Prostate gland (tissue), 2 donors: ENCODE results near the gene SGPL1. TPM values are rescaled to one million over a fixed set of nuclear protein-coding genes. Genes with fewer than 3 reads are reported as not detected.
A peak's percentile ranks its signal among the peaks of the same experiment; 100 is the strongest.

Experiments
- DNase-seq: peaks from one replicate; pipeline ENCODE4 v3.0.0-alpha.2; 2019; ENCODE audit warnings: low spot score
- H3K27ac ChIP-seq, 2 donors: fragments of 200-600 bp; sonication (generic); 2 replicates each; pipeline ENCODE4 v1.5.1; 2017 to 2019
- H3K27me3 ChIP-seq: fragments of 200-600 bp; sonication (generic); replicated peaks from 2 replicates; pipeline ENCODE4 v1.5.1; 2019; ENCODE audit not compliant: insufficient read depth
- H3K36me3 ChIP-seq, 2 donors: fragments of 200-600 bp; sonication (generic); 1 replicate in 1 of 2; 2 replicates in 1 of 2; pipeline versions ENCODE4 v1.5.1 to v1.8.1; 2017 to 2019
- H3K4me1 ChIP-seq: fragments of 200-600 bp; sonication (generic); replicated peaks from 2 replicates; pipeline ENCODE4 v1.5.1; 2019
- H3K4me3 ChIP-seq, 2 donors: fragments of 200-600 bp; sonication (generic); 2 replicates each; pipeline ENCODE4 v1.5.1; 2017 to 2019
- H3K9me3 ChIP-seq: fragments of 200-600 bp; sonication (generic); 2 replicates; pipeline ENCODE4 v1.5.1; 2017
- POLR2A ChIP-seq: fragments of 450-650 bp; IDR thresholded peaks from one replicate; pipeline ENCODE4 v1.6.1; 2016; ENCODE audit warnings: antibody characterized with exemption, mild to moderate bottlenecking
- POLR2AphosphoS5 ChIP-seq: sonication (generic); formaldehyde crosslinking; IDR thresholded peaks from one replicate; pipeline ENCODE4 v1.6.1; 2017; ENCODE audit warnings: antibody characterized with exemption
- WGBS: methylation state at CpG from one replicate; pipeline ENCODE4 v1.1.5; 2018; 5-methylcytosine and 5-hydroxymethylcytosine counted together
- intact Hi-C: fragments of 100-400 bp; cut with DNase I; formaldehyde crosslinking; loops from one replicate; pipeline ENCODE4 v1.14.2; 2022
- total RNA-seq, 2 donors: library from RNA; depleted of rRNA; stranded (reverse); fragments of >200 nt; gene quantifications; one replicate each; pipeline ENCODE4 v1.1.0, GENCODE V29; 2016
- TF ChIP-seq, protein P1 (sequence below), 4 experiments: fragments of 200-600 bp in 2 of 4; fragments of 450-650 bp in 2 of 4; sonication (generic) in 2 of 4; IDR thresholded peaks; 1 replicate in 3 of 4; 2 replicates in 1 of 4; pipeline ENCODE4 v1.5.1; 2016 to 2019; ENCODE audit warnings: antibody characterized with exemption in 4 of 4, mild to moderate bottlenecking in 2 of 4, moderate library complexity in 2 of 4

Gene SGPL1
- total RNA-seq, 2 donors from 2014 or later: 52.6 to 64.4 TPM

DNA sequence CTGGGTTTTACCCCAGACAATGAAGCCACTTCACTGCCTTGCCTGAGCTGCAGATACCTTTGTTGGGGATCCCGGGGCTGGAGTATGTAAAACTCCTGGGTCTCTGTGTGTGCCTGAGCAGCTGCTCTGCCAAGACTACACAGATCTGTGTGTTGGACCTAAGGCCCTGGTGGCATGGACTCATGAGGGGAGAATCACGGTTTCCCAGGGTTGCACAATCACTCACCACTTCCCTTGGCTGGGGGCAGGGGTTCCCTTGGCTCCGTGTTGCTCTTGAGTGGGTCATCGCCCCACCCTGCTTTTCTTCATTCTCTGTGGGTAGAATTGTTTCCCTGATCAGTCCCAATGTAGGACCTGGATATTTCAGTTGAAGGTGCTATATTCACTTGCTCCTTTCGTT is 16.6 kb upstream of the SGPL1 start:
- no peak for TF ChIP-seq POLR2AphosphoS5
- TF ChIP-seq, protein P1, sequence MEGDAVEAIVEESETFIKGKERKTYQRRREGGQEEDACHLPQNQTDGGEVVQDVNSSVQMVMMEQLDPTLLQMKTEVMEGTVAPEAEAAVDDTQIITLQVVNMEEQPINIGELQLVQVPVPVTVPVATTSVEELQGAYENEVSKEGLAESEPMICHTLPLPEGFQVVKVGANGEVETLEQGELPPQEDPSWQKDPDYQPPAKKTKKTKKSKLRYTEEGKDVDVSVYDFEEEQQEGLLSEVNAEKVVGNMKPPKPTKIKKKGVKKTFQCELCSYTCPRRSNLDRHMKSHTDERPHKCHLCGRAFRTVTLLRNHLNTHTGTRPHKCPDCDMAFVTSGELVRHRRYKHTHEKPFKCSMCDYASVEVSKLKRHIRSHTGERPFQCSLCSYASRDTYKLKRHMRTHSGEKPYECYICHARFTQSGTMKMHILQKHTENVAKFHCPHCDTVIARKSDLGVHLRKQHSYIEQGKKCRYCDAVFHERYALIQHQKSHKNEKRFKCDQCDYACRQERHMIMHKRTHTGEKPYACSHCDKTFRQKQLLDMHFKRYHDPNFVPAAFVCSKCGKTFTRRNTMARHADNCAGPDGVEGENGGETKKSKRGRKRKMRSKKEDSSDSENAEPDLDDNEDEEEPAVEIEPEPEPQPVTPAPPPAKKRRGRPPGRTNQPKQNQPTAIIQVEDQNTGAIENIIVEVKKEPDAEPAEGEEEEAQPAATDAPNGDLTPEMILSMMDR (IDR thresholded peaks at IDR 0.05): no peak
- no peak for TF ChIP-seq POLR2A
- WGBS: 89% methylated on average over 5 of the region's 5 CpGs

DNA sequence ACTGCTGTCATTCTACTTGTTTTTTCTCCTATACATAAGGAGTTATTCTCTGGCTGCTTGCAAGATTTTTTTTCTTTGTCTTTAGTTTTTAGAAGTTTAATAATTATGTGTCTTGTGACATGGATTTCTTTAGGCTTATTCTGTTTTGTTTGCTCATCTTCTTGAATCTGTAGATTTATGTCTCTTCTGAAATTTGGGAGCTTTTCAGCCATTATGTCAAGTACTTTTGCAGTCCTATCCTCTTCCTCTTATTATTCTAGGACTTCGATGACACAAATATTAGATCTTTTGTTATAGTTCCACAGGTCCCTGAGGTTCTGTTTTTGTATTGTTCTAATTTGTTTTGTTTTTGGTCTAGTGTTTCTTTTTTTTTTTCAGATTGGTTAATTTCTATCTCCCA is 13.9 kb upstream of the SGPL1 start:
- no peaks in the 10 kb centered on the region for H3K9me3 ChIP-seq
- H3K4me3 ChIP-seq: no peak overlapping the region
- H3K36me3 ChIP-seq: no peaks in the 10 kb centered on the region
- WGBS: 95% methylated on average over 1 of the region's 1 CpG
- no peak overlapping the region for H3K27ac ChIP-seq
- DNase-seq: no peak
- no peaks in the 10 kb centered on the region for H3K4me1 ChIP-seq
- intact Hi-C loops: no loop called here
- H3K27me3 ChIP-seq: no peaks in the 10 kb centered on the region
- TF ChIP-seq, protein P1 (IDR thresholded peaks at IDR 0.05): no peak
- TF ChIP-seq POLR2AphosphoS5 (no peak), POLR2A (no peak)

More for the DNA sequence above, 16.6 kb upstream of the SGPL1 start:
- no peak overlapping the region for H3K4me3 ChIP-seq
- no peaks in the 10 kb centered on the region for H3K4me1 ChIP-seq
- no peak overlapping the region for H3K27ac ChIP-seq
- DNase-seq: no peak
- intact Hi-C loops: no loop called here
- no peaks in the 10 kb centered on the region for H3K36me3 ChIP-seq
- no peaks in the 10 kb centered on the region for H3K9me3 ChIP-seq
- H3K27me3 ChIP-seq: no peaks in the 10 kb centered on the region

DNA sequence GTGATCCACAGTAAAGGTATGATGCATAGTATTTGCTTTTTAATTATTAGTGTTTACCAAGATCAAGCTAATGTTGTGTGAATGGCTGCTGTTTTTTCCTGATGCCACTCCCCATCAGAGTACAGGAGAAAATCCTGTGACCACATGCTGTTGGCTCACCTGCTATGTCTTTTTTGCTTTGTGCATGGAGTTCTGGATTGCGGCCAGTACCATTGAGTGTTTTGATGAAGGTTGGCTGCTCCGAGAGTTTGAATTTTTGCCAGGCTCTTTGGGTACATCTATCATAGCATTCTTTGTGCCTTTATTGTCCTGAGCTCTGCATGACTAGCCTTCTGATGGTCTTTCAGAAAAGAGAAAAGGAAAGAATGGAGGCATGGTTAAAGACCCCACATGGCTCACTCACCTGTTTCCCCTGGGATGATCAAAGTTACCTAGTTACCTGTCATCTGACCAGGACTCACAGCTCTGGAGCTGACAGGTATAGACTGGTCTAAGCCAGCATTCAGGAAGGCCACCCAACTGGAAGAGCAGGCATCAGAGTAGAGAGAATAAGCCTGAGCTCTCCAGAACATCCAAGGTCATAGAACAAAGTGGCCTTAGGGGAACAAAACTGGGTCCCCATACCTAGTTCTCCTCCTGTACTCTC is 11.8 kb upstream of the SGPL1 start:
- peak overlapping the region in 1 of 2 donors; percentile 37 for H3K27ac ChIP-seq
- WGBS: 35% methylated on average over 2 of the region's 2 CpGs
- no peak overlapping the region for H3K4me3 ChIP-seq
- no peaks in the 10 kb centered on the region for H3K9me3 ChIP-seq
- intact Hi-C loops: no loop called here
- no peaks in the 10 kb centered on the region for H3K36me3 ChIP-seq
- peak; percentile 88 for DNase-seq
- H3K4me1 ChIP-seq: no peaks in the 10 kb centered on the region
- H3K27me3 ChIP-seq: no peaks in the 10 kb centered on the region
- peak; percentile 60 for TF ChIP-seq POLR2AphosphoS5
- TF ChIP-seq, protein P1 (IDR thresholded peaks at IDR 0.05): no peak

DNA sequence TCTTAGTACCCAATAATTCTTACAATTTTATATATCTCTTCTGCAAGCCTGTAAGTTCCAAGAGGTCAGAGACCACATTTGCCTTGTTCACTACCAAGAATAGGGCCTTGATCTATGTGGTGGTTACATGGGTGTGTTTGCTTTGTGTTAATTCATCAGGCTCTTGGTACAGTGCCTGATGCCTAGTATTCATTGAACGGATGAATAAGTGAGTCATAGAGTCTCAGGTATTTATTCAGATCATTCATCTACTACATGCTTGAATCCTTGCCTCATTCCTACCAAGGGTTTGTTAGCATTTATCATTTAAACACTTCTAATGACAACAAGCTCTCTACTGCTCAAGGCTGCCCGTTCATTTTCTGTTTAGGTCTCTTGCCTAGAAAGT is 11.3 kb upstream of the SGPL1 start:
- TF ChIP-seq POLR2AphosphoS5 (no peak), POLR2A (no peak)
- TF ChIP-seq, protein P1 (IDR thresholded peaks at IDR 0.05): no peak
- 49% methylated on average over 2 of the region's 2 CpGs for WGBS
- intact Hi-C loops: no loop called here
- Histone ChIP-seq H3K4me3 (no peak overlapping the region), H3K27me3 (no peaks in the 10 kb centered on the region), H3K4me1 (no peaks in the 10 kb centered on the region), H3K27ac (peak overlapping the region in 1 of 2 donors; percentile 37), H3K36me3 (no peaks in the 10 kb centered on the region), H3K9me3 (no peaks in the 10 kb centered on the region)
- DNase-seq: no peak

DNA sequence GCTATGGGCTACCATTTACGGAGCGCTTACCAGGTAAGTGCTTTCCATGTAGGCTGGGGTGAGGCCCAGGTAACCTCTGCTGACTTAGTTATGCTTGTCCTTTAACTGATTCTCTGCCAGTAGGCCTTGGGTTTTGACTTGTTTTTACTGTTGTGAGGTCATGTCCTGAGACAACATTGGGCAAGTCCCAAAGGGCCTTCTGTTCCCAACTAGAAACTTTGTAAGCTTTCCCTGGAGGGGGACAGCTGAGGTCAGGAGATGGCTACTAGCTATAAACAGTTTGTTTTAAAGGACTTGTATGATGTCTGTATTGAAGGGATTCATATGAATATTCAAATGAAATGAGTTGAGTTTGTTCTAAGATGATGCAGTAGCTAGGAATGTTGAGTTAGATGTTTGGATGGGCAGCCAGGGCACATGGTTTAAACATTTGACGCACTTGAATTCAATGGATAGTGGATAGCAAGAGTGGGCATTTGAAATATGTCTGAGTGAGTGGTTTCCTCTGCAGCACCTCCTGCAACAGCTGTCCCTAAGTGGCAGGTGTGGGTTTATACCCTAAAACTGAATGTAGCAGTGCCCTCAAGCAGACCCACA is 10.0 kb upstream of the SGPL1 start:
- TF ChIP-seq POLR2AphosphoS5 (no peak), POLR2A (no peak)
- TF ChIP-seq, protein P1 (IDR thresholded peaks at IDR 0.05): no peak
- intact Hi-C loops: no loop called here
- Histone ChIP-seq H3K36me3 (no peaks in the 10 kb centered on the region), H3K4me1 (no peaks in the 10 kb centered on the region), H3K4me3 (no peak overlapping the region), H3K27ac (no peak overlapping the region), H3K9me3 (no peaks in the 10 kb centered on the region), H3K27me3 (no peaks in the 10 kb centered on the region)
- no peak for DNase-seq
- 100% methylated on average over 3 of the region's 3 CpGs for WGBS
